HG03064 (cell line): ENCODE data around the gene GRB2.
"Not testable (repeated sequence)": the region's sequence is repeated elsewhere in the genome, so short reads cannot be mapped to it uniquely, and the experiment has no call there.

Experiments
- ATAC-seq: cut with Tn5 transposase; IDR thresholded peaks from one replicate; pipeline ENCODE4 v1.9.1; 2021; ENCODE audit warnings: low read depth; ENCODE audit not compliant: unreplicated experiment

Gene GRB2

DNA sequence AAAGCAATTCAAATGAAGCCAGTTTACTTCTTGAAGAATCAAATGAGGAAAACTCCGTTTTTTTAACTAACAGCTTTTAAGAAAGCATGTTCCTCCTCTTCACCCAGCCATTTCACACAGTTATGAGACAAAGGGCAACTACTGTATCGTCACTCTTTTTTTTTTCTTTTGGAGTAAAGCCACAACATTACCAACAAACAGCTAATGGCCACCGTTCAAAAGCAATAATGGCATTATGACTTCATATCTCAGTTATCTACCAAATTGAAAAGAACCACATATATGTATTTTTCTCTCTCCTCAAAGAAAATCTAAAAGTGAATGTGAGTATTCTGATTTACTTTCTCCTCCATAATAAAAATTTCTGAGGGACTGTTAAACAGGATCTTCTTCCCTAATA is 14.5 kb downstream of the GRB2 start:
- ATAC-seq: no peak

DNA sequence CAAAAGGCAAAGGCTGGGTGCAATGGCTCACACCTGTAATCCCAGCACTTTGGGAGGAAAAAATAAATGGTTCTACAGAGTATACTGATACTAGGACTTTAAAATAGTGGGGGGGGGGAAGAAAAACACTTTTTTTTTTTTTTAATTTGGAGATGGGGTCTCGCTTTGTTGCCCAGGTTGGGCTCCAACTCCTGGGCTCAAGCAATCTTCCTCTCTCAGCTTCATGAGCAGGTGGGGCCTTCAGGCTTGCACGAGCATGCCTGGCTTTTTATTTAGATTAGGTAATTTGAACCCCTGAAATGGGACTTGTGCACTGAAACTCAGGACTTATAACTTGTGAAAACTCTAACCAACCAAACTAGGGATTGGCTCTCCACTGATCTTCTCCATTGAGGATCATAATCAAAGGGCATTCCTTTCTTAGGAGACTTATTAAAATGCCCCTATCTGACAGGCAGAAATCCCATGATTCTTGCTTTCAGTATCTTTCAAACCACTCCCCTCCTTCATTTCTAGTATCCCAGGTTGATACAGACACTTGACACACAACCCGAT is 16.9 kb downstream of the GRB2 start:
- no peak for ATAC-seq

DNA sequence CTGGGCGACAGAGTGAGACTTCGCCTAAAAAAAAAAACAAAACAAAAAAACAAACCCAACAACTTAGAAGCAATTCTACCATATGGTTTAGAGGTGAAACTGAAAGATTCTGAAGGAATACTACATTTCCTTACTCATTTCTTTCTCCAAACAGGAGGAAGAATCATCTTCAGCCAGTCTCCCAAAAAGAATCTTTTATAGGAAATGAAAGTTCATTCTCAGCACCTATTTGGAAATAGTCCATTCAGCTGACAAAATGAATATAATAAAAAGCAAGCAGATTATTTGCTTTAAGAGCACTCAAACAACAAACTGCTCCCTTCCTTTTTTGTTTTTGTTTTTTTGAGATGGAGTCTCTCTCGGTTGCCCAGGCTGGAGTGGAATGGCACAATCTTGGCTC is 17.7 kb downstream of the GRB2 start:
- no peak for ATAC-seq

DNA sequence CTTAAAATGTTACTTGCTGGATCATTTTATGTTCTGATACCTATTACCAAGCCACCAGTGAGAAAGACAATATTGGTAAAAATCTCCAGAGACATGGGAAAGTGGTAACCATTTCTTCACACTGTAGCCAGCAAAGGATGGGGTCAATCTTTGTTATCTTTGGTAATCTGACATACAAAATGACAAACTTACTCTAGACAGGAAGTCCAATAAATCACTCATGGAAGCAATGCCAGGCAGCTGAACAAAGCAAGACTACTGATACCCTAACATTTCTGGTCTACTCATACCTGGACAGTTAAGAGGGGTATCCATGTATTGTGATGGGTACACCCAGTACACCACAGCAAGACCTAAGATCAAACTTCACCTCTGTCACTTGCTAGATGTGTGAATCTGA is 19.0 kb downstream of the GRB2 start:
- ATAC-seq: no peak

DNA sequence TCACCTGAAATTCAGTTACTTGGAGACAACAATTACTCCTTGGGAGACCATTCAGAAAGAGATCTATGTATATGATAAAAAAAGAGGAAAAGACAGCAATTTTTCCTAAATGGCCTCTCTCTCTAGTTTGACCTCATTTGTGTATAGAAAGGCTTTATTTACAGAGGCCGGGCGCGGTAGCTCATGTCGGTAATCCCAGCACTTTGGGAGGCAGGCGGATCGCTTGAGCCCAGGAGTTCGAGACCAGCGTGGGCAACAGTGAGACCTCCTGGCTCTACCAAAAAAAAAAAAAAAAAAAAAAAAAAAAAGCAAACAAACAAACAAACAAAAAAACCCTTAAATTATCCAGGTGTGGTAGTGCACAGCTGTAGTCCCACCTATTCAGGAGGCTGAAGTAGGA is 20.7 kb downstream of the GRB2 start:
- no peak for ATAC-seq

DNA sequence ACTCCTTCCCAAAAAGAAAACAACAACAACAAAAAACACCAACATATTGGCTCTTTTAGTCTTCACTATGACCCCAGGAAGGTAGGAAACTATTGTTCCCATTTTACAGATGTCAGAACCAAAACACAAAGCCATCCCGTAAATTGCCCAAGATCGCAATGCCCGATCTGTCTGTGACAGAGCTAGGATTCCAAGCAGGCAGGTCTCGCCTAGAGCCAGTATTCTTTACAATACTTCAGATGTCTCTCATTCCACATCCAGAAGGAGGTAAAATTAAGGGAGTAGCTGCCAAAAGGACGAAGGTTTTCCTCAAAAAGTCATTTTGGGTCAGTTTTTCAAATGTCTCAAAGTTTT is 21.7 kb downstream of the GRB2 start:
- ATAC-seq: no peak

DNA sequence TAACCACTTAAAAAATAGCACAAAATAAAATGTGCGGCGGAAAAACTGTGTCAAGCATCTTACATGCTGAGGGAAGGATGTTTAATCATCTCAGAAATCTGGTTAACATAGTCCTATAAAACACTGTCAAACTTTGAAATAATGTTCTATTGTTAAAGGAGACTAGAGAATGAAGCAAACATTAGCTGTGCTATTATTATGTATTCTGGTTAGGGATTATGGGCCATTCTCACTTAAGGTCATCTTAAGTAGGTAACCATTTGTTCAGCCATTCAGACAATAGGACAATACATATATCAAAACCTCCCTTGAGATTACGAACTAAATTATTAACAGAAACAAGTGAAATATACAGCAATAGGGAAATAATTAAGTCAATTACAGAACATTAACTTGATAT is 24.7 kb downstream of the GRB2 start:
- no peak for ATAC-seq

DNA sequence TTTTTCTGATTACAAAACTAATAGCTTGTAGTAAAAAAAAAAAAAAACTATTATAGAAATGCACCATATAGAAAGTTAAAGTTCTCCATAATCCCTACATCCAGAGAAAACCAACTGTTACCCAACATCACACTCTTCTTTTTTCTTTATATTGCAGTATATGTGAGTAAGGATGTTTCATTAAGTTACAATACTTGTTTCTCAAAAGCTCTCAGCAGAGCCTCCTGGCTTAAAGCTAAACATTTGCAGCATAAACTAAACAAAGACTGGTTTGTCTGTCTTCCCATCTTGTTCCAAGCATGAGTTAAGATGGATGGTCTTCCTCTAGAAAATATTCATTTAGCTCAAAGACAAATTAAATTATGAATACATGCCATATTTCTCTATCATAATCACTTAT is 25.2 kb downstream of the GRB2 start:
- ATAC-seq: no peak

DNA sequence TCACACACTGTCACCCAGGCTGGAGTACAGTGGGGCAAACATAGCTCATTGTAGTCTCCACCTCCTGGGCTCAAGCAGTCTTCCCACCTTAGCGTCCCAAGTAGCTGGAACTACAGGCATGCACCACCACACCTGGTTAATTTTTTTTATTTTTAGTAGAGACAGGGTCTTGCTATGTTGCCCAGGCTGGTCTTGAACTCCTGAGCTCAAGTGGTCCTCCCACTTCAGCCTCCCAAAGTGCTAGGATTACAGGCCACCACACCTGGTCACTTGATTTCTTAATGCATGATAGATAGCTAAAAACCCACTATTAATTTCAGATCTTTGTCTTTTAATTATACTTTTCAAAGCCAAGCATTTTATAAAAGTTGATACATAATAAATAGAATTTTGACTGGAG is 26.1 kb downstream of the GRB2 start:
- not testable (repeated sequence) for ATAC-seq

DNA sequence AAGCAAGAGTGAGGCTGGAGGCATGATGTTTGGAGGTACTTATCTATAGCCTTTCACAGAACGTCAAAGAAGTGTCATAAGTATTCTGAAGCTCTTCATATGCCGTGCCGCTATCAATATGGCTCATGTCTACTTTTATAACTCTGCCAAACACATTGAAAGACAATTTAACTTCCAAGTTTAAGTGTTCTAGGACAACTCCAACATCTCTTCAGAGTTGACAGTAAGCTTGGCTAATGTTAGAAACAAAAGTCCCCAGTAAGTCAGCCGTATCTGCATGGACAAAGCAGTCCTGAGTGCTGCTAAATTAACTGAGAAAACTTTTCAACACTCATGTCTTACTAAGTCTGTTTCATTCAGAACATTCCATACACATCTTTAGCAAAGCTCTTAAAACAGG is 32.2 kb downstream of the GRB2 start:
- ATAC-seq: no peak

DNA sequence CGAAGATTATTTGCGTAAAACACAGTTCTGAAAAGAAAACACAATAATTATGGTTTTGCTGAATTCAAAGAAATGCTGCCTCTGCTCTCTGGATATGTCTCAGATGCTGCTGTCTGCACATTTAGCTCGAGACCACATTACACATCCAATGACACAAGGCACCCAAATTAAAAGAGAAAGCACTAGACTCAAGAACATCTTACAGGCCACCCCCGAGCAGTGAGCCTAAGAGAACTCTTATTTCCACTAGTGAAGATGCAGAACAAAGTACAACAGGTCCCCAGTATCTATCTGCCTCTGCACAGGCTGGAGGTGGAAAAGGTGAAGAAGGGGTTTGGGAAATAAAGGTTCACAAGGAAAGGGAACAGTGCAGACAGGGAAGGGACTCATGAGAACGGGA is 33.5 kb downstream of the GRB2 start:
- ATAC-seq: no peak

DNA sequence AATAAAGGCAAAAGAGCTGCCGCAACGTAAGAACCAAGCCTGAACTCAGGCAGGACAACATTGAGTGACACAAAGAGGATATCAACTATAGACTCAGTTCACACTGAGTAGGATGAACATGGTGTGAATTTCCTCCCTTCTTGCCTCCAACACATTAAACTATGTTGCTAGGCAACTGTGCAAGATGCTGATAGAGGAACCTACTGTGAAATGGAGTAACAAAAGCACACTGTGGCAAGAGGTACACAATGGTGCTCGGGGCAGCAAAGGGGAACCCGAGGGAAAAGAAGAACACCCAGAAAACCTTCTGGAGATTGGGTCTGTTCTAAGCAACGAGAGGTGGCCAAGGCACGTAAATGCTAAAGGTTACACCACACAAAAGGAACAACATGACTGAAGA is 34.1 kb downstream of the GRB2 start:
- no peak for ATAC-seq

DNA sequence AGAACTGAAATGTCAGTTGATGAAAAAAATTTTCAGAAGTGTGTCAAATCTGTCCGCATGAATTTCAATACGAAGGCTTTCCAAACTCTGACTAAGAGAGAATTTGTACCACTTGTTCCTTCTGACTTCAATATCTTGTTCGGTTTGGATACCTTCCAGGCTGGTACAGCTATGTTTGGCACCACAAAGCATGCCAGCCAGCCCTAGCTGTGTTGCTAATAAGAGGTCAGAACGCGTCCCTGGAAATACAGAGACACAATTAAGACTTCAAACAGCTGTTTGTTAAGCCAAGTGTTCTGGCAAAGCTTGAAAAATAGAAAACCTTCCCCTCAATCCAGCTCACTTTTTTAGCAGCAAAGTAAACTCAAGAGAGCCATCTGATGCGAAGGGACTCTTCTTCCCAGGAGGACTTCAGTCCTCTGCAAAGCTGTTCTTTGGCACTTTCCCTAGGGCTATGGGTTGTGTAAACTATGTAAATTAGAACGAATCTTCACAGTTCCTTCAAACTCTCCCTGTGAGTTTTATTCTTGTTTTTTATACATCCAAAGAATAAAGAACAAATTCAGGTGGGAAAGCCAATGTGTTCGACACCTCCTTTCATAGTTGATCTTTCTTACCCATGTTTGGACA is 35.1 kb downstream of the GRB2 start:
- no peak for ATAC-seq

DNA sequence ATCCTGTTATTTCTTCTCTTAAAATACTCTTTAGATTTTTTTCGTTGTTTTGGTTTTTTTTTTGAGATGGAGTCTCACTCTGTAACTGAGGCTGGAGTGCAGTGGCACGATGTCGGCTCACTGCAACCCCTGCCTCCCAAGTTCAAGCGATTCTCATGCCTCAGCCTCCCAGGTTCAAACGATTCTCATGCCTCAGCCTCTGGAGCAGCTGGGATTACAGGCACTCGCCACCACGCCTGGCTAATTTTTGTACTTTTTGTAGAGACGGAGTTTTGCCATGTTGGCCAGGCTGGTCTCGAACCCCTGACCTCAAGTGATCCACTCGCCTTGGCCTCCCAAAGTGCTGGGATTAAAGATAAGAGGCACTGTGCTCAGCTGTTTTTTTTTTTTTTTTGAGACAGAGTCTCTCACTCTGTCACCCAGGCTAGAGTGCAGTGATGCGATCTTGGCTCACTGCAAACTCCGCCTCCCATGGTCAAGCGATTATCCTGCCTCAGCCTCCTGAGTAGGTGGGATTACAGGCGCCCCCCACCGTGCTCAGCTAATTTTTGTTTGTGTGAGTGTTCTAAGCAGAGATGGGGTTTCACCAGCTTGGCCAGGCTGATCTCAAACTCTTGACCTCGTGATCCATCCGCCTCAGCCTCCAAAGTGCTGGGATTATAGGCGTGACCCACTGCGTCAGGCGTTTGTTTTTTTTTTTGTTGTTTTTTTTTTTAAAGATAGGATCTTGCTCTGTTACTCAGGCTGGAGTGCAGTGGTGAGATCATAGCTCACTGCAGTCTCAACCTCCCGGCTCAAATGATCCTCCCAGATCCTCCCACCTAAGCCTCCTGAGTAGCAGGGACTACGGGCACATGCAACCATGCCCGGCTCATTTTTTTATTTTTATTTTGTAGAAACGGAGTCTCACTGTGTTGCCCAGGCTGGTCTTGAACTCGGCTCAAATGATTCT is 37.4 kb downstream of the GRB2 start:
- ATAC-seq: not testable (repeated sequence)

DNA sequence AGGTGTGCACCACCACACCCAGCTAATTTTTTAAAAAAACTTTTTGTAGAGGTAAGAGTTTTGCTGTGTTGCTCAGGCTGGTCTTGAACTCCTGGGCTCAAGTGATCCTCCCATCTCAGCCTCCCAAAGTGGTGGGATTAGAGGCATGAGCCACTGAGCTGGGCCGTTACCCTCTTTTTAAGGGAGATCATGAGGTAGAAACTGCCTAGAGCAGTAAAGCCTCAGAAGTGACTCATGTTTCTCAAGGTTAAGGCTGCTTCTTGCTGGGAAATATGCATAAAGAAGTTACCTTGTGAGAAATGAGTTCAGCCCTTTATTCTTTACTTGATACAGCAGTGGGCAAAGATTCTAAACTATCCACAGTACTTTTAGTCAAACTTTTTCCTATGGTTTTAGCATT is 38.2 kb downstream of the GRB2 start:
- ATAC-seq: no peak

DNA sequence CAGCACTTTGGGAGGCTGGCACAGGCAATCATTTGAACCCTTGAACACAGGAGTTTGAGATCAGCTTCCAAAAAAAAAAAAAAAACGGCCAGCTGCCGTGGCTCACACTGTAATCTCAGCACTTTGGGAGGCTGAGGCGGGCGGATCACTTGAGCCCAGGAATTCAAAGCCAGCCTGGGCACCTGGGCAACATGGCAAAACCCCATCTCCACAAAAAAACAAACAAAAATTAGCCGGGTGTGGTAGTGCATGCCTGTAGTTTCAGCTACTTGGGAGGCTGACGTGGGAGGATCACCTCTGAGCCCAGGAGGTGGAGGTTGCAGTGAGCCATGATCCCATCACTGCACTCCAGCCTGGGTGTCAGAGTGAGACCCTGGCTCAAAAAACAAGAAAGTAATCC is 39.0 kb downstream of the GRB2 start:
- ATAC-seq: no peak

DNA sequence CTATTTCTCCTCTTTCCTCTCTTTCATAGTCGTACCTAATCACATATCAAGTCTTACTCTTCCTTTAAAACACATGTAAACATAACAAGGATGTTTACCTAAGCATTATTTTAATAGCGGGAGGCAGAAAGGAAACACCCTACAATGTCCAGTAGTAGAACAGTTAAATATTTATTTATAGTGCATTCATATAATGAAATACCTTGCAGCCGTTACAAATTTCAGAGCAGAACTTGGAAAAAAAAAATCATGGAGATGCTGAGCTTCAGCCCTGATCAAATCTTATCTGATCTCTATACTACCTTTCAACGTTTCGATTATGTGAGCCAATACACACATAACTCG is 39.6 kb downstream of the GRB2 start:
- ATAC-seq: no peak

DNA sequence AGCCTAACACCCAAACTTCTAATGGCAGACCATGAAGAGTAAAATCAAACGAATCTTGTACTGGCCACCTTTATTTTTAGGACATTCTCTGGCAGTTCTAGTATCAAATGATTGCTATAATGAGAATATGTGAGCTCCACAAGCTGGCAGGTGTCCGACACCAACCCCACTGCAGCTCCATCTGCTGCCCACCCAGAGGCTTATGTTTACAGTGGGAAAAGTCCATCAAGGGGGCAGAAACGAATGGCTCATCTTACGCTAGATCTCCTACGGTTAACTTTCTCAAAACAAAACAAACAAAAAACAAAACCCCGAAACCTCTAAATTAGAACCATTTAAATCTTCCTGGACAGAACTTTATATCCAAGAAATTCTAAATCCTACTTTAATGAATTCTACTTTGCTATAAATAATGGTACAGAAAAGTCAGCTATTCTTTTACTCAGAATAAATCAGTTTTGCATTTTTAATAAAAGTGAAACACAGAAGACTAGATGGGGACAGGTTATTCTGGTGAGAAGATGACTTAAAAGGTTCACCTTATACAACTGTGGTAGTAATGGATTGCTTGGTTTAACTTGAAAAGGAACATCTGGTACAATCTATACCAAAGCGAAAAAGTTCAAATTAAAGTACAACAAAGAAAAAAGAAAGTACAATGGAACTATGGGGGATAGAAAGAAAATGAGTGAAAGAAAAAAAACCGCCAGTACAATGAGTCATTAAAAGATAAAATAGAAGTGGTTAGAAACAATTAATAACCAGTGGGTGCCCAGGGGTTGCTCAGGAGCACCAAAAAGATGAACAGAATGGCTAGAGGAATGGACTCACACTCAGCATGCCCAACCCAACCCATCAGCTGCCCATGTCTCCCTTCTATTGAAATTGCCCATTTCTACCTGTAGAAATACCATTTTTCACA is 40.2 kb downstream of the GRB2 start:
- no peak for ATAC-seq

DNA sequence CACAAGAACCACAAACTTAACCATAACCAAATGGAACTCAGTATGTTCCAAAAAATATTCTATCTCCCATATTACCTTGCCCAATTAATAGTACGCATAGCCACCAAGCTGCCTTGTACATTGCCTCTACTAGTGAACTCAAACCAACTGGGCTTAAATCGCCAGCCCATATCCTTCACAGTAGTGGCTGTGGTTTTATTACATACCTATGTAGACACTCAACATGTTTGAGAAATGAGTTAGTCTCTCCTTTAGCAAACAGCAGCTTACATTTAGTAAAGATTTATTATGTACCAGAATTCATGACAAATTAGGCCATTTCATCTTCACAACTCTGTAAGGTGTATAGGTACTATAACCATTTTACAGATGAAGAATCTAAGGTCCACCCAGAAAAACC is 41.4 kb downstream of the GRB2 start:
- no peak for ATAC-seq

DNA sequence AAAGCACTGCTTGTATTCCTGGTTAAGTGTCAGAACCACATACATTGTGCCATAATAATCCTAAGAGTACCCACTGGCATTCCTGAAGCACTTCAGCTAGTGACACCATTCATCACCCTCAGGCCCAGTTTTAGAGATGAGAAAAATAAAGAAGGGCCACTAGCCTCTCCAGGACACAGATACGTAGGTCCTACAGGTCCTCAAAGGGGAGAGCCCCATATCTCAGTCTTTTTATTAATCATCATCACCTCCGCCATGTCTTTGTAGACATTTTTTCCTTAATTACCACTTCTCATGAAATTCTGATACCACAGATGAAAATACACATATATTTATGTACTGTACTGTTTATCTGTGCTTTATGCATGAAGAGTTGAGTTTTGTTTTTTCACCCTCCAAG is 43.5 kb downstream of the GRB2 start:
- no peak for ATAC-seq

DNA sequence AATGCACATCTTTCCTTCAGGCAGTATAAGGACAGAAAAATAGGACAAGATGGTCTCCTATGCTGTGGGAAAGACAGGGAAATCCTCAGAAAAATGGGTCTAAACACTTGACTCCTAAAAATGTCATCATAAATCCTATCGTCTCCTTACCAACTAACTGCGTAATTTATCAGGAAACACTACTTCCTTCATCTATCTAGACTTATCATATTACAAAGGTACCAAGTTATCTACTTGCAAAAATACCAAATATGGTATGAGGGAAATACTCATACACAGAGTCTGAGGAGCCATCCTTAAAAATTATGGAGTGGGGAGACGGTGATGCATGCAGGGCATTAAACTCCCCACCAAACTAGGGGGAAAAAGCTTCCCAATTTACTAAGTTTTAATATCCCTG is 44.1 kb downstream of the GRB2 start:
- ATAC-seq: no peak
